NCI-H2171 treated with DMSO at 0.1 percent for 48 hours (cell line): ENCODE measurements around the gene NUDT4.
A peak's percentile ranks its signal among the peaks of the same experiment; 100 is the strongest.
"Not testable (repeated sequence)": the region's sequence is repeated elsewhere in the genome, so short reads cannot be mapped to it uniquely, and the experiment has no call there.

Experiments
- DNase-seq: peaks from one replicate; lab custom pipeline; 2025; lab: John Stamatoyannopoulos, UW

Gene NUDT4

DNA sequence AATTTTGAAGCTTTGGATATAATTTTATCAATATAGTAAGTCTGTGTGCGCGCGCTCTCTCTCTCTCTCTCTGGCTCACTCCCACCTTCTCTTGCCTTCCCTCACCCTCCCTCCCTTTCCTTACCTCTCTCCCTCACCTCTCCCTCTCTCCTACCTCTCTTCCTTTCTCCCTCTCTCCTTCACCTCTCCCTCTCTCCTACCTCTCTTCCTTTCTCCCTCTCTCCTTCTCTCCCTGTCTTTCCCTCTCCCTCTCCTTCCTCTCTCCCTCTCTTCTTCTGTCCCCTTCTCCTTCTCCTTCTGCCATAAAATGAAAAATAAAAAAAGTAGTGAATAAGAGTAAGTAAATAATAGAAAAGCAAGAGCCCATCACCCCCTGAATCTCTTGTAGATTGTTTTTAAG lies 9.0 kb upstream of the NUDT4 start:
- no peak for DNase-seq

GRCh38 chr12:93369505-93369904 lies 8.2 kb upstream of the NUDT4 start:
- DNase-seq: no peak

GRCh38 chr12:93370947-93371346 lies 6.8 kb upstream of the NUDT4 start:
- DNase-seq: no peak

DNA sequence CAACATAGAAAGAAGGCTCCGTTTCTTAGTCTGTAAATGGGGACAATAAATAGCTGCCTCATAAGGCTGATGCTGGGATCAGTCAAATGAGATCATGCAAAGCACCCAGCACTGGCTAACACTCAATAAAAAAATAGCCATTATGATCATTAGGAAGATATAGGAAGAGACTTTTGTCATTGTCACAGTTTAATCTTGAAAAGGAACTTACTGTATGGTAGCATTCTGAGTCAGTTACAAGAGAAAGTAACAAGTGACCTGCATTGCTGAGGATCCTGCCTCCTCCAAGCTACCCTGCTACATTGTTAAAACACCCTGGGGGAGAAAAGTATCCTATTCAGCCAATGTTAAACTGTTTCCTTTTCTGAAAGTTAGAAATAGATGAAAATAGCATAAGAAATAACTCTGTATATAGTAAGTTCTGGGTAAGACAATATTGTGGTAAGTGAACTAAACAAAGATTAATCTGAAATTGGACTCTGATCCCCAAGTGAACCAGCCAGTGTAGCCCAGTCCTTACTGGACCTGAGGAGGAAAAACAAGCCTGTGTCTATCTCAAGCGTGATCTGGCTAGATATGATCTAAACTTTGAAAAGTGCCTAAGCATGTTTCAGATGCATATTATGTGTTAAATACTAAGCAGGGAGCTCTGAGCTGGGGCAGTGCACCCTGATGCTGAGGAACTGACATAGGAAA lies 3.6 kb upstream of the NUDT4 start:
- no peak for DNase-seq

DNA sequence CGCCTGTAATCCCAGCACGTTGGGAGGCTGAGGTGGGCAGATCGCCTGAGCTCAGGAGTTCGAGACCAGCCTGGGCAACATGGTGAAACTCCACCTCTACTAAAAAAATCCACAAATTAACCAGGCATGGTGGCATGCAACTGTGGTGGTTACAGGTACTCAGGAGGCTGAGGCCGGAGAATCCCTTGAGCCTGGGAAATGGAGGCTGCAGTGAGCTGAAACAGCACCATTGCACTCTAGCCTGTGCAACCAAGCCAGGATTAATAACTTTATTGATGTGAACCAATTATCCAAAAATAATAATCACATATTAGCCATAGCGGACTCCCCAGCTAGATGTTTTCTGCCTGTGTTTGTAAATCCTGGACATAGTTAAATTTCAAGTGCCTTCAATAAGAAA lies 1.8 kb upstream of the NUDT4 start:
- no peak for DNase-seq

DNA sequence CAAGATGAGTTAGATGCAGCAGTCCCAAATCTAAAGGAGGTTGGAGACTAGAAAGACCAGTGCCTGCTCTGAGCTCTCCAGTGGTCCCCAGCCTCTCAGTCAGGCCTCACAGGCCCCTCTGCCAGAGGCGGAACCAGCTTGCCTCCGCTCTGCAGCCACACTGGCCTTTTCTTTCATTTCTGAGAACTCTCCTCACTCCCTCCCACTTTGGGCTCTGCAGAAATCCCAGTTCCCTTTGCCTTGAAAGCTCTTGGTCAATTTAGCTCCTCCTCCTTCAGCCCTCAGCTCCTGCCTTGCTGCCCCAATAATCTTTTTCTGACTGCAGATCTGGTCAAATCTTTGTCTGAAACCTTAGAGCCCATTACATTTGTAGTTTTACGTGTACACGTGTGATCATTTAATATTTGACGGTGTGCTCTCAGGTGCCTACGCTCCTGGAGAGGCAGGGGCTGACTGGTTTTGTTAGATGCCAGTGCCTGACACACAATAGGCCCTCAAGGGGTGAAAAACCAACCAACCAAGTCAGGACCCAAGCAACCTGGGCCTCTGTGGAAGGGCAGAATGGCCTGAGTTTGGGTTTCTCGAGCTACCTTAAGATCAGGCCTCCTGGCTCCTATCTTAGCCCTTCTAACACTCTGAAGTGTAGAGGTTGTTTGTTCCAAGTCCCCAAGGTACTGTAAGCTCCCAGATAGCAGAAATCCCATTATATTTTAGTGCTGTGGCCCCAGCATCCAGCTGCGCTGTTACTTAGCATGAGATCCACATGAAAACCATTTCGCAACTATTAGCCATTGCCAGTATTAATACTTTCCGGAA lies 1.1 kb upstream of the NUDT4 start:
- DNase-seq: no peak

DNA sequence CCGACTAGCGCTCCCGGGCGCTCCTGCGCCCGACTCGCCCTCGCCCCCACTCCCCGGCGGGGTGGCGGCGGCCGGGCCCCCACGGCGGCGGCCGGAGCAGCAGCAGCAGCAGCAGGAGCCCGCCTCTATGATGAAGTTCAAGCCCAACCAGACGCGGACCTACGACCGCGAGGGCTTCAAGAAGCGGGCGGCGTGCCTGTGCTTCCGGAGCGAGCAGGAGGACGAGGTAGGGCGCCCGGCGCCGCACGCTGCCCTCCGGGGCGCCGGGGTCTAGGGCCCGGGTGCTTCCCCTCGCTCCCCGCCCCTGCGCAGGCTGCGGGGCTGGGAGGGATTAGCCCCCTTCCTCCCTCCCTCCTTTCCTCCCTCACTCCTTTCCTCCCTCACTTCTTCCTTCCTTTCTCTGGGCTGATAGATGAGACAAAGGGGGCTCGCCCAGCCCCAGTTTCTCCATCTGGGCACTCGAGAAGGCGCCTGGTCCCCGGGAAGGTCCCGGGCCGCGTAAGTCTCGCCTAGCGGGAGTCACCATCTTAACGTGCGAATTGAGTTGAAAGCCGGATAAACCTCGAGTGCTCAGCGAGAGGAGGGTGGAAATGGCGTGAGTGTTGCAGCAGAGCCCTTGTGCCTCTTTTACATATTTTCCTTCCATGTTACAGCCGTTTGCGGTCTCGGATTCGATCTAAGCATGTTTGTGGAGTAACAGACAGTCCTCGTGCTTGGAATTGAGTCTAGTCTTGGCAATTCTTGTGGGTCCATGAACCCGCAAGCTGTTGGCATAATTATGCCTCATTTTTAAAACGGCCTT lies 672 bp downstream of the NUDT4 start:
- DNase-seq: peak; percentile 77

DNA sequence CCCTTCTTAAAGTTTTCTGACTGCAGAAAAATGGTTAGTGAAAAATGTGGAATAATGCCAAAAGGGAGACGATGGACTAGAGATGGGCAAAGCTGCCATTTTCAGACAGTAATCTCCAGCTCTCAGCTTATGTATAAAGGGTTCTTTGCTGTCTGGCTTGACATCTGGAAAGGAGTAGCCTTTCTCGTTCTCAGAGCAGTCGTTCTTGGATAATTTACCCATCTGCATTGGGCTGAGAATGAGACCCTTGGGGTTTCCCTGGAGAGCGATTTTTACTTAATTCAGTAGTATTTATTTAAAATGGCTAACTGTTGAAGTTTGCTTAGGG lies 1.2 kb downstream of the NUDT4 start:
- peak; percentile 77 for DNase-seq

DNA sequence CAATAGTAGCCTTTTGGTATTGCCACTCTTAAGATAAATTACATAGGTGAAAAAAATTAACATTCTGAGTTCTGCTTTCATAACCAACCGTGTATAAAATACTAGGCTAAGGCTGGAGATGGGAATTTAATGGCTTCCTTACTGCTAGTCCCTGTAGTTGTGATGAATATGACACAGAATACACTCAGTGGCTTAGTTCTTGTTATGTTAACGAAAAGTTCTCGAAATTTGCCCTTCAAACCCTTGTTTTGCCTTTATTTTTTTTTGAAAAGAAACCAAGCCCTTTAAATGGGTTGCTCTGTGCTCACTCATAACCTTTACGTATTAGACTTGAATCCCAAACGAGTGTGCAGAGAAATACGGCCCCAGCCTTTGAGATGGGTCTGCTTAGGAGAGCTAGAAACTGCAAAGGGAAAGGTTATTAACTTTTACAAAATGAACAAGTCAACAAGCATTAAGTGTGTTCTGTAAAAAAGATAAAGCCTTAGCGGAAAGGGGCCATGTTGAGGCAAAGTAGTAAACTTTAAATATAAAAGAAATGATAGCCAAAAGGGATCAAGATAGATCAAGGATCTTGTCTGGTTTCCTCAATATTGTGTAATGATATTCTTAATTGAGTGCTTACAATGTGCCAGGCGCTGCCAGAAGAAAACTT lies 1.7 kb downstream of the NUDT4 start:
- DNase-seq: no peak

DNA sequence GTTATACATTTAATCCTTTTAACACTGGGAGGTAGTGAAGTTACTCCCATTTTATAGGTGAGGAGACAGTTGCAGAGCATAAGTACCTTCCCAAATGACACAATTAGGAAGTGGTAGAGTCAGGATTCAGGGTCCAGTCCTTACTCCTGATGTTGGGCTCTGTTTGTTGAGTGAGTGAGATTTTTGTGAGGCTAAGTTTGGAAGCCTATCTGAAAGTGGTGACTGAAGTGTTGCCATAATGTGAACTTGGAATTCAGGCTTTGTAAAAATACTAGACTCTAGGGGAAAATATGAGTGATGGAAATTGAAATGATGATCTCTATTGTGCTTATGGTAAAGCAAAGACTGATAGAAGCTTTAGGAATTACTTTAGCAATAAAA lies 2.2 kb downstream of the NUDT4 start:
- DNase-seq: no peak

DNA sequence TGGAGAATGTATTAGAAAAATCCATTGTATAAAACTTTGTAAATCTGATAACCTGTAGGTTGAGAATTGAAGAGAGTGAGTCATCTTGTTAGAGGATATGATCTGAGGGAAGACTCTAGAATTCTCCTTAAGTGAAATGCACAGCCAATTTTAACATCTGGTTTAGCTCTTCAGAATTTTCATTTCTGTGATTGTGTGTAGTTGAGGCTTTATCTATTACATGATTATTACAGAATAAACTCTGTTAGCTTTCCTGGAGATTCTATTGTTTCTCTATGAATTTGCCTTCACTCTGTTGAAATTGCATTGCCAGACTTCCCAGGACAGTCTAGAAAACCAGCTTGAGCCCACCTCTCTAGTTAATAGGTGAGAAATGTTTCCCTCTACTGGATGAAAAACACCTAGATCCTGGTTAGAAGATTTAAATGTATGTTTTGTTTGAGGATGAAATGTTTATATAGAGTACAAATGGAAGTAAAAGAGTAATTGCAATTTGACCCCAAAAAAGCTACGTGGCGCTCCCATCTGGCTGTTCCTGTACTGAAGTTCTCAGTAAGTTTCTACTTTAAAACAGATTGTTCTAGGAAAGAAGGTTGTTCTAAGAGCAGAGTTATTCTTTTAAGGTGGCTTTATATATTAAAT lies 2.9 kb downstream of the NUDT4 start:
- DNase-seq: peak; percentile 66

- no peak for DNase-seq
Measured at GRCh38 chr12:93381161-93381975, 3.6 kb downstream of the NUDT4 start.

DNA sequence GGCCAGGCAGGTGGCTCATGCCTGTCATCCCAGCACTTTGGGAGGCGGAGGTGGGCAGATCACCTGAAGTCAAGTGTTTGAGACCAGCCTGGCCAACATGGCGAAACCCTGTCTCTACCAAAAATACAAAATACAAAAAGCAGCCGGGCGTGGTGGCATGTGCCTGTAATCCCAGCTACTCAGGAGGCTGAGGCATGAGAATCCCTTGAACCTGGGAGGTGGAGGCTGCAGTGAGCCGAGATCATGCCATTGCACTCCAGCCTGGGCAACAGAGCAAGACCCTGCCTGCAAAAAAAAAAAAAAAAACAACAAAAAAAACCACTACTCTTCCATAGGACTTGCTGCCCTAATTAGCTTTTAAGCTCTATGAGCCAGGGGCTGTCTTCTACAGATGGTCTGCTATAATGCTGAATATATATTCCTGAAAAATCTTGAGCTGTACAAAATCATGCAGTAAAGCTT lies 4.3 kb downstream of the NUDT4 start:
- not testable (repeated sequence) for DNase-seq

GRCh38 chr12:93387780-93388179 lies 10.1 kb downstream of the NUDT4 start:
- DNase-seq: no peak

GRCh38 chr12:93390031-93390430 lies 12.3 kb downstream of the NUDT4 start:
- no peak for DNase-seq

- peak; percentile 27 for DNase-seq
Measured at GRCh38 chr12:93390549-93391297, 13.0 kb downstream of the NUDT4 start.

- DNase-seq: no peak
Measured at GRCh38 chr12:93393425-93393824, 15.7 kb downstream of the NUDT4 start.

- no peak for DNase-seq
Measured at GRCh38 chr12:93397412-93397811, 19.7 kb downstream of the NUDT4 start.

DNA sequence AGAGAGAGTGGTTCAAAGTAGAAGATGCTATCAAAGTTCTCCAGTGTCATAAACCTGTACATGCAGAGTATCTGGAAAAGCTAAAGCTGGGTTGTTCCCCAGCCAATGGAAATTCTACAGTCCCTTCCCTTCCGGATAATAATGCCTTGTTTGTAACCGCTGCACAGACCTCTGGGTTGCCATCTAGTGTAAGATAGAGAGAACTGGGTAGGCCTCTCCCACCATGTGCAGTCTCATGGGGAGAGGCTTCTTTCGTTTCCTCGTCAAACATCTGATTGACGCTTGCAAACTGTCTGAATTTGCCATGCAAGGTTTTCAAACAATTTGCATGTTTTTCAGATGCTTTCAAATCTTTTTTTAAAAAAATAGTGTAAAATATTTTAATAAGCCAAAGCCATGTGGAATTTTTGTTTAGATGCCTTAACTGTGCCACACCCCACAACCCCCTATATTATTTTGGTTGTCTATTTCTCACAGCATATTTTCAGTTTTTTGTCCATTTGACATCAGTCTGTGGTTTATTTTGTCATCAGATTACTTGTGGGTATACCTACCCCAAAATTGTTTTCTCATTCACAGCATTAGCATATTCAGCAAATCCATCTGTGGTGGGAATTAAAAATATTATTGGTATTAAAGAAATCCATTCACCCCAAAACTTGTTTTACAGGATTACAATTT lies 21.6 kb downstream of the NUDT4 start:
- DNase-seq: not testable (repeated sequence)
